ENCODE results near the gene RRH.

- TF ChIP-seq CTCF (IDR thresholded peaks at IDR 0.05; ENCODE audit: borderline replicate concordance, extremely low read depth, low read length, poor library complexity, severe bottlenecking): no peak
- no peak for TF ChIP-seq EZH2 (IDR thresholded peaks at IDR 0.05; ENCODE audit: borderline replicate concordance, low read depth, low read length, severe bottlenecking)
Observed at GRCh38 chr4:109820563-109820962, 7.2 kb upstream of the RRH start.
